Heart right ventricle (tissue), 16 donors: ENCODE data around the gene FGF12. TPM values are rescaled to one million over a fixed set of nuclear protein-coding genes. Genes with fewer than 3 reads are reported as not detected.

ENCODE experiments used
- ATAC-seq, 8 donors: fragments of 200-7000 bp; cut with Tn5 transposase; one replicate each; pipeline ENCODE4 v1.9.1; 2020; ENCODE audit warnings: mild to moderate bottlenecking in 8 of 8, moderate library complexity in 8 of 8, moderate number of reproducible peaks in 1 of 8
- DNase-seq, 2 donors: peaks; one replicate each; pipeline ENCODE4 v3.0.0-alpha.2; 2020
- H3K27ac ChIP-seq, 10 donors: fragments of 200-600 bp; sonication (generic) in 2 of 10; one replicate each; pipeline versions ENCODE4 v1.5.0 to v1.8.0; 2020 to 2022; ENCODE audit warnings: mild to moderate bottlenecking in 3 of 10
- H3K27me3 ChIP-seq, 7 donors: fragments of 200-600 bp; one replicate each; pipeline ENCODE4 v1.8.0; 2021 to 2022; ENCODE audit warnings: mild to moderate bottlenecking in 2 of 7
- H3K36me3 ChIP-seq, 9 donors: fragments of 200-600 bp; sonication (generic) in 1 of 9; one replicate each; pipeline versions ENCODE4 v1.5.0 to v1.8.0; 2020 to 2022; ENCODE audit warnings: mild to moderate bottlenecking in 2 of 9
- H3K4me1 ChIP-seq, 9 donors: fragments of 200-600 bp; sonication (generic) in 1 of 9; one replicate each; pipeline versions ENCODE4 v1.5.0 to v1.8.0; 2020 to 2022; ENCODE audit warnings: mild to moderate bottlenecking in 4 of 9
- H3K4me3 ChIP-seq, 10 donors: fragments of 200-600 bp; sonication (generic) in 2 of 10; one replicate each; pipeline versions ENCODE4 v1.5.0 to v1.8.0; 2020 to 2022; ENCODE audit warnings: mild to moderate bottlenecking in 7 of 10, moderate library complexity in 2 of 10
- H3K9me3 ChIP-seq, 11 donors: fragments of 200-600 bp in 10 of 11; sonication (generic) in 2 of 11; one replicate each; pipeline versions ENCODE4 v1.5.0 to v1.8.0; 2013 to 2022; ENCODE audit warnings: mild to moderate bottlenecking in 2 of 11, control low read depth in 1 of 11, moderate library complexity in 1 of 11
- CTCF ChIP-seq, 9 donors: fragments of 200-600 bp; sonication (generic) in 2 of 9; IDR thresholded peaks; one replicate each; pipeline versions ENCODE4 v1.5.0 to v1.8.0; 2021 to 2022; ENCODE audit warnings: antibody characterized with exemption in 9 of 9, mild to moderate bottlenecking in 5 of 9, moderate library complexity in 1 of 9
- WGBS, 2 donors: extraction: QIAGEN DNeasy Blood & Tissue Kit; methylation state at CpG; one replicate each; pipeline ENCODE4 v1.1.7; 2013; ENCODE audit warnings: inconsistent platforms in 1 of 2; 5-methylcytosine and 5-hydroxymethylcytosine counted together
- intact Hi-C, 10 donors: fragments of 100-400 bp; cut with DNase I; formaldehyde crosslinking; loops; one replicate each; pipeline versions ENCODE4 v1.11.1 to v1.14.2; 2022
- polyA plus RNA-seq, 2 donors: library from polyadenylated mRNA; stranded (reverse); fragments of 200-250 nt; gene quantifications; one replicate each; pipeline ENCODE4 v1.2.3, GENCODE V29; 2013
- total RNA-seq, 10 donors: library from RNA; stranded (reverse); fragmentation: NEBNext Ultra II Directional in 3 of 10; extraction: Animal tissue kit (Norgen Biotek cat#: 25700) in 3 of 10; gene quantifications; one replicate each; pipeline versions ENCODE4 v1.2.1 to v1.2.4, GENCODE V29; 2021 to 2023
- donor health status: Arrhythmogenic right ventricular cardiomyopathy.
- donor health status: ischemic (EF 13 %, LVEDD 7.1; RV severe dilation, severe dysfunction).
- donor health status: healthy with polysubstance abuse.
- donor health status: DM: no; HTN: yes; CAD: no.
- donor health status: DM: no; HTN: no; CAD: no.
- donor health status: ischemic (EF 25% LVEDD 6.9; RV normal size, moderate dysfunction).
- donor health status: ischemic (EF 25% LVEDD 5.7; RV mildly dilated, moderate dysfunction).
- donor health status: healthy.
- donor health status: DM: yes; HTN: yes; CAD: no.
- donor health status: Ischemic cardiomyopathy.
- donor health status: ischemic (EF 35%, LVEDD 5.7; RV mildly dilated, moderate dysfunction).
- donor health status: nonischemic (EF 11% LVEDD 7.7; RV severe dilation, severe dysfunction).
- donor health status: DM: yes; HTN: yes; CAD: no.
- donor health status: PGD.
- donor health status: ischemic (EF 29% LVEDD 5.4; RV normal size, mild dysfunction).
- donor health status: nonischemic (EF 23%, LVEDD 6.1; RV moderate dilation, normal function).

FGF12 gene
- total and polyA plus RNA-seq, 12 donors = 26.5 to 504 (median 313) TPM

GRCh38 chr3:192339214-192339613, 388.1 kb downstream of the FGF12 start:
- no peaks in the 10 kb centered on the region for H3K27me3 ChIP-seq
- no peaks in the 10 kb centered on the region for H3K9me3 ChIP-seq
- H3K27ac ChIP-seq = no peak overlapping the region
- intact Hi-C loops = no loop called here
- TF ChIP-seq CTCF (IDR thresholded peaks at IDR 0.05) = no peak
- 17 to 41% methylated on average over 2 of the region's 2 CpGs for WGBS, 2 donors
- H3K4me1 ChIP-seq = peaks cover 0 to 18% (median 4%) of the 10 kb centered on the region in 9 donors
- H3K4me3 ChIP-seq = no peak overlapping the region
- no peaks in the 10 kb centered on the region for H3K36me3 ChIP-seq
- DNase-seq (no peak), ATAC-seq (peak in 1 of 8 donors; percentile 34)

DNA sequence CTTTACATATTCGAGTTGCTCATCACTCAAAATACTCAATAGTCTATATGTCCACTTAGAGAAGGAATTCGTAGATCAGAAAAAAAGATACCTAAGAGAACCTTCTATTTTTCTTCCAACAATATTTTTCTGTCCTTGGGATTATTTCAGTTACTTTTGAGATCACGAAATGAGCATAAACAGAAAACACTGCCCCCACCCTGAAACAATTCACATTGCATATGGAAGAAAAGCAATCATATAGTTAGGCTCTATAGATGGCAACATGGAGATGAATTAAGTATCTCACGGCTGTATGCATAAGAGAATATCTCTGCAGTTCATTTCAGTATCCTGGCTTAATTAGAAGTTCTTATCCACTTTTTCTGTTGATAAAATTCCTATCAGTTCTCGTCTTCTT, 391.1 kb downstream of the FGF12 start:
- H3K27me3 ChIP-seq = no peaks in the 10 kb centered on the region
- H3K4me1 ChIP-seq = peaks cover 0 to 13% (median 4%) of the 10 kb centered on the region in 9 donors
- 72 to 81% methylated on average over 5 of the region's 5 CpGs for WGBS, 2 donors
- H3K27ac ChIP-seq = no peak overlapping the region
- intact Hi-C loops = no loop called here
- H3K4me3 ChIP-seq = no peak overlapping the region
- no peaks in the 10 kb centered on the region for H3K9me3 ChIP-seq
- TF ChIP-seq CTCF (IDR thresholded peaks at IDR 0.05) = peak in 1 of 9 donors; percentile 6
- DNase-seq (no peak), ATAC-seq (no peak)
- H3K36me3 ChIP-seq = no peaks in the 10 kb centered on the region

GRCh38 chr3:192332386-192333291, 394.7 kb downstream of the FGF12 start:
- 70 to 77% methylated on average over 6 of the region's 6 CpGs for WGBS, 2 donors
- DNase-seq = no peak
- Histone ChIP-seq H3K27me3 (no peaks in the 10 kb centered on the region), H3K9me3 (no peaks in the 10 kb centered on the region), H3K4me1 (no peaks in the 10 kb centered on the region), H3K27ac (peak overlapping the region in 3 of 10 donors; percentile 6 to 64 (median 30)), H3K36me3 (no peaks in the 10 kb centered on the region), H3K4me3 (peak overlapping the region in 5 of 10 donors; percentile 6 to 43 (median 40))
- intact Hi-C loops = no loop called here
- TF ChIP-seq CTCF (IDR thresholded peaks at IDR 0.05) = no peak
- no peak for ATAC-seq

GRCh38 chr3:192331749-192332385, 395.5 kb downstream of the FGF12 start:
- WGBS, 2 donors = 62 to 81% methylated on average over 3 of the region's 3 CpGs
- H3K27ac ChIP-seq = peak overlapping the region in 5 of 10 donors; percentile 12 to 64 (median 42)
- no peaks in the 10 kb centered on the region for H3K9me3 ChIP-seq
- no peaks in the 10 kb centered on the region for H3K36me3 ChIP-seq
- no peaks in the 10 kb centered on the region for H3K27me3 ChIP-seq
- ATAC-seq (no peak), DNase-seq (no peak)
- H3K4me3 ChIP-seq = peak overlapping the region in 9 of 10 donors; percentile 1 to 43 (median 15)
- intact Hi-C loops = no loop called here
- TF ChIP-seq CTCF (IDR thresholded peaks at IDR 0.05) = no peak
- no peaks in the 10 kb centered on the region for H3K4me1 ChIP-seq
